HG03342 (cell line): ENCODE results near the gene FRG2B.
"Not testable (repeated sequence)": the region's sequence is repeated elsewhere in the genome, so short reads cannot be mapped to it uniquely, and the experiment has no call there.

Experiments used
- ATAC-seq: cut with Tn5 transposase; IDR thresholded peaks from one replicate; pipeline ENCODE4 v1.9.1; 2021; ENCODE audit warnings: mild to moderate bottlenecking, moderate library complexity; ENCODE audit not compliant: unreplicated experiment

Gene FRG2B

GRCh38 chr10:133626695-133627094 is at the start of gene FRG2B:
TSS of gene FRG2B (minus strand) at chr10:133626795. CDS start at chr10:133626742, 53 bp downstream.
- ATAC-seq, result not testable (repeated sequence)

DNA sequence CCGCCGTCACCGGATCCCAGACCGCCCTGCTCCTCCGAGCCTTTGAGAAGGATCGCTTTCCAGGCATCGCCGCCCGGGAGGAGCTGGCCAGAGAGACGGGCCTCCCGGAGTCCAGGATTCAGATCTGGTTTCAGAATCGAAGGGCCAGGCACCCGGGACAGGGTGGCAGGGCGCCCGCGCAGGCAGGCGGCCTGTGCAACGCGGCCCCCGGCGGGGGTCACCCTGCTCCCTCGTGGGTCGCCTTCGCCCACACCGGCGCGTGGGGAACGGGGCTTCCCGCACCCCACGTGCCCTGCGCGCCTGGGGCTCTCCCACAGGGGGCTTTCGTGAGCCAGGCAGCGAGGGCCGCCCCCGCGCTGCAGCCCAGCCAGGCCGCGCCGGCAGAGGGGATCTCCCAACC is 40.9 kb upstream of the FRG2B start:
- ATAC-seq, result not testable (repeated sequence)

GRCh38 chr10:133663544-133664160 is 37.1 kb upstream of the FRG2B start:
- ATAC-seq, result not testable (repeated sequence)

GRCh38 chr10:133661122-133661521 is 34.5 kb upstream of the FRG2B start:
- not testable (repeated sequence) for ATAC-seq

DNA sequence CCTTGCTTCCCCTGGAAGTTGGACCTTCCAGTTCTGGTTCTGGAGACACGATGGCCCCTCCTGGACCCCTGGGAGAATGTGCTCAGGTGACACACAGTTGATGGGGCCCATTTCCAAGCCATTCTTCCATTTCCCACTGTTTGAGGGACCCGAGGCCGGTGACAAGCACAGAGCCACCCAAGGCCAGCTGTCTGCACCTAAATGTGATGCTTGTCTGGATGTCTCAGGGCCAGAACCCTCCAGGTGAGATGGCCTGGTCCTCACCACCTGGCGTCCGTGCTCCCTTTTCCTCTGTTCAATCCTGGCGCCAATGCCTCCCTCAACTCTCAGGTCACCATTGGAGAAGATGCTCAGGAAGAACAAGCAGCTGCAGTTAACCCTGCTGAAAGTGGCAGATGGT is 33.9 kb upstream of the FRG2B start:
- ATAC-seq, result not testable (repeated sequence)

DNA sequence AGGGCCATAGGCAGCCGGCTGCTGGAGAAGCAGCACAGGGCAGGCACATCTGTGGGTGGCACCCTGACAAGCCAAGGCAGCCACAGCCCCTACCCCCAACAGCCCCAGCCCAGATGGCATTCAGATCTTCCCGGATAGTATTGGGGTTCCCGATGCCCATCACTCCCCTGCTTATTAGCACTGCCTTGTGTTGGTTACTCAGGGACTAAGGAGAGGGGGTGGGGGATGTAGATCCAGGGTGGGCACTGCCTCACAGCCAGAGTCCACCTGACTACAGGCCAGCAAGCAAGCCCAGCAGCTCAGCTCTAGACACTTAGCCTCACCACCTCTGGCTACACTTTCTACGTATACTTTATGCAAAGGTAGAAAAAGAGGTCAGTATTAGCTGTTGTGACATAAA is 30.7 kb upstream of the FRG2B start:
- ATAC-seq, result not testable (repeated sequence)

DNA sequence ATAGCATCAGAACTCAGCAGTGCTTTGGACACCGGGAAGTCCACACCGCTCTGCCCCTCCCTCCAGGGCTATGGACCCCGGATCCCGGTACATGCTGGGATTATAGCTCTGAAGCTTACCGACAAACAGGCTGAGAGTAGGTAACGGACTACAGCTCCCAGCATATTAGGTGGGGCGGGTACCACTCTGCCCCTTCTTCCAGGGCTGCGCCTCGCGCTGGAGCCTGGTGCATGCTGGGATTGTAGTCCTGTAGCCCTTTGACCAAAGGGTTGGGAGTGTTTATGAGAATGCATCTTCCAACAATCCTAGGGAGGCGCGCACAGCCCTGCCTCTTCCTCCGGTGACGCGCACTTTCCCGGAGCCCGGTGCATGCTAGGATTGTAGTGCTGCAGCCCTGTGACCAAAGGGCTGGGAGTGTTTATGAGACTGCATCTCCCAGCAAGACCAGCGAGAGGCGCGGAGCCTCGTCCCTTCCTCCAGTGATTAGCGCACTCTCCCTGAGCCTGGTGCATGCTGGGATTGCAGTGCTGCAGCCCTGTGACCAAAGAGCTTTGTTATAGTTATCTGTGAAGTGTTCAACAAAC is 22.4 kb upstream of the FRG2B start:
- not testable (repeated sequence) for ATAC-seq

DNA sequence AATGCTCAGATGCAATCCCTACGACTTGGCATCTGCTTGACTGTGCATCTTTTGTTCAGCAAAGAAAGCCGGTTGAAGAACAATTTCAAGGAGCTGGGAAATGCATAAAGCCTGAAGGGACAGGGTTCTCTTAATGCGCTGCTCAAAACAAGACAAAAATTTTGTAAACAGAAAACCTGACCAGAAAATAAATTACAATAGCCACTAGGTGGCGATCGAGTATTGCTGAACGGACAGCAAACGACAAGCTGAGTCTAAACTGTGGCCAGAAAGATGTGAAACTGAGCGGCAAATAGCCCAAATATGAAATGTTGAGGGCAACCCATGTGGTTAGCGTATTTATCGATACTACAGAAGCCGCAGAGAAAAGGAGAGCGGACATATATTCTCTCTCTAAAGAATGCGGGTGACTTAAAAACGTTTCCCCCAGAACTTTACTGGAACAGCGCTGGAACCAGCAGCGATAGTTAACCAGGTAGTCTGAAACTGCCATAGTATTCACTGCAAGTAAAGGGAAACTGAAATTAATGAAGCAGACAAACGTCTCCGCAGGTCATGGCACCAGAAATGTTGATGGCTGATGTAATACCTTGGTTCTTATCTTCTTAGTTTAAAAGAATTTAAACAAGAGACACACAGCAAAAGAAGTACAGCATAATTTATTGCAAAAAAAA is 20.6 kb upstream of the FRG2B start:
- peak; percentile 66 for ATAC-seq

DNA sequence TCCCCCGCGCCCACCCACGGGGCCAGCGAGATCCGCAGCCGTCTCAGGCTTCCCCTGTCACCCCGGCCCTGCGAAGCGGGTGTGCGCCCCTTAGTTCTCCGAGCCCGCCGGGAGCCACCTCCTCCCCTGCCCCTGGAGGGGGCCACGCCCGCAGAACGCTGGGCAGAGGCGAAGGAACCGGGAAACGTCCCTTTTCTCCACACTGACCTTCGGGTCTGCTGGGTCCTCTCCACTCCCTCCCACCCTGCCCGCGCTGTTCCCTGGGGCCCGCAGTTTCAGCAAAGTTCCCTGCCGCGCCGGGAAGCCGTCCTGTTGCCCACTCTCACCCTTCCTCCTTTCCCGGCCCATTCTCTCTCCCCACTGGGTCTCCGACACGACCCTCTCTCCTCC is 11.2 kb upstream of the FRG2B start:
- not testable (repeated sequence) for ATAC-seq

GRCh38 chr10:133637202-133637845 is 10.7 kb upstream of the FRG2B start:
- ATAC-seq, result not testable (repeated sequence)

GRCh38 chr10:133630723-133631249 is 4.2 kb upstream of the FRG2B start:
- ATAC-seq, result not testable (repeated sequence)

DNA sequence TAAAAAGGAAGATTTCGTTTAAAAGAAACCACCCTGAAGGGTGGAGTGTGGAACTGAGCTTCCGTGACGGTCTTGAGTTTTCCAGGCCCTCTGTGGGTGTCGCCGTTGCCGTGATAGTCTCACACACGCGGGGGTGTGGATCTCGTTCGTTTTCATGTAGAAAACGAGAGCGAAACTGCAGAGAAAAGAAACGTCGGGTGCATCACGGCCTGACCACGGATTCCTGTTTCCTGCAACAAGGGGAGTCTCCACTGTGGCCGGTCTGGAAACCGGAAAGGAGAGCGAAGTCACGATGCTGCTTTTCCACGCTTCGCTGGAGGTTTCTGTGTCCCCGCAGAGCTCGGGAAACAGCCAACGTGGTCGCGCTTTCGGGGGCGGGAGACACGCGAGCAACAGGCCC is 4.1 kb downstream of the FRG2B start:
- not testable (repeated sequence) for ATAC-seq

DNA sequence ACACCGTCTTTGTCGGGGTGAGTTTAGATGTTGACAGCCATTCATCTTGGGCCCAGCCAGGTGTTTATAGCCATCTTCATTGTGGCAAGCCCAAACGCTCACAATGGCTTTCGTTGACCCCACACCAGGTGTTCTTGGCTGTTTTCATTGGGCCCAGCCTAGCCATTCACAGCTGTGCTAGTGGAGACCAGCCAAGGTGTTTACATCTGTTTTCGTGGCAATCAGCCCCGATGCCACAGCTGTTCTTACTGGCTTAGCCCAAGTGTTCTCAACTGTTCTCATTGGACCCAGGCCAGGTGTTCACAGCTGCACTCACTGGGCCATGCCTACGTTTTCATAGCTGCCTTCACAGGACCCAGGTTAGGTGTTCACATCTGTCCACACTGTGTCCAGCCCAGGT is 7.7 kb downstream of the FRG2B start:
- no peak for ATAC-seq

GRCh38 chr10:133617196-133617595 is 9.4 kb downstream of the FRG2B start:
- no peak for ATAC-seq

- no peak for ATAC-seq
Observed at GRCh38 chr10:133616371-133617130, 10.0 kb downstream of the FRG2B start.

GRCh38 chr10:133614830-133615580 is 11.6 kb downstream of the FRG2B start:
- no peak for ATAC-seq

DNA sequence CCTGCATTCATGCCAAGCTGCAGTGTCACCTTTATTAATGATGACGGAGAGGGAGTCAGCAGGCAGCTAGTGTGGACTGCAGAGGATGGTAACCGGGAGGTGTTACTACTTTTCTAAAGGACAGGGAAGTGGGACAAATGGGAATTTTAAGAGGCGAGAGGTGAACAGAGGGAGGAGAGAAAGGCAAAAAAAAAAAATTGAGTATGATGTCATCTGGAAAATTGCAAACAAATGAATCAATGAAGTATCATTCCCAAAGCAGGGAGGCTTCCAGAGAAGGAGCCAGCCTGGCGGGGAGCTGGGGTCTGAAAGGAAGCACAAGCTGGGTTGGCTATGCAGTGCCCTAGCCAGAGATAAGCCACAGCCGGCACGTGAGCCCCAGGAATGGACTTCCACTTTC is 12.9 kb downstream of the FRG2B start:
- no peak for ATAC-seq

- no peak for ATAC-seq
Observed at GRCh38 chr10:133611079-133611478, 15.5 kb downstream of the FRG2B start.

- no peak for ATAC-seq
Observed at GRCh38 chr10:133608855-133609254, 17.7 kb downstream of the FRG2B start.

- not testable (repeated sequence) for ATAC-seq
Observed at GRCh38 chr10:133603434-133603833, 23.2 kb downstream of the FRG2B start.
